GM23338 (cell line): ENCODE data around the gene ADD3. TPM values are rescaled to one million over a fixed set of nuclear protein-coding genes. Genes with fewer than 3 reads are reported as not detected.

ENCODE experiments used
- ATAC-seq: fragments of 200-7000 bp; cut with Tn5 transposase; 3 replicates; pipeline ENCODE4 v1.9.1; 2020
- DNase-seq: peaks from one replicate; pipeline ENCODE4 v3.0.0-alpha.2; 2015; ENCODE audit warnings: low spot score
- H2AFZ ChIP-seq: fragments of 200-600 bp; sonication (generic); 2 replicates; pipeline ENCODE4 v1.8.0; 2016; ENCODE audit warnings: antibody characterized with exemption, mild to moderate bottlenecking, moderate library complexity
- H3F3A ChIP-seq: fragments of 200-600 bp; sonication (generic); replicated peaks from 2 replicates; pipeline ENCODE4 v1.8.0; 2017; ENCODE audit warnings: antibody characterized with exemption, mixed run types, low read depth
- H3K27ac ChIP-seq: fragments of 200-600 bp; sonication (generic); 2 replicates; pipeline ENCODE4 v1.6.1; 2016; ENCODE audit warnings: low read depth
- H3K27me3 ChIP-seq: fragments of 200-600 bp; sonication (generic); 2 replicates; pipeline ENCODE4 v1.8.0; 2016; ENCODE audit warnings: mild to moderate bottlenecking, mixed run types, moderate library complexity; ENCODE audit not compliant: insufficient read depth
- H3K36me3 ChIP-seq: fragments of 200-600 bp; sonication (generic); 2 replicates; pipeline ENCODE4 v1.8.0; 2016; ENCODE audit warnings: mild to moderate bottlenecking; ENCODE audit not compliant: insufficient read depth
- H3K4me1 ChIP-seq: fragments of 200-600 bp; sonication (generic); 2 replicates; pipeline ENCODE4 v1.8.0; 2016; ENCODE audit warnings: mild to moderate bottlenecking, moderate library complexity; ENCODE audit not compliant: insufficient read depth
- H3K4me2 ChIP-seq: fragments of 200-600 bp; sonication (generic); 2 replicates; pipeline ENCODE4 v1.7.1; 2017; ENCODE audit warnings: mixed run types
- H3K4me3 ChIP-seq: fragments of 200-600 bp; sonication (generic); 2 replicates; pipeline ENCODE4 v1.6.1; 2016; ENCODE audit warnings: mixed run types
- H3K79me2 ChIP-seq: fragments of 200-600 bp; sonication (generic); replicated peaks from 2 replicates; pipeline ENCODE4 v1.8.0; 2017; ENCODE audit warnings: mild to moderate bottlenecking; ENCODE audit not compliant: insufficient read depth
- H3K9me2 ChIP-seq: fragments of 200-600 bp; sonication (generic); 2 replicates; pipeline ENCODE4 v1.8.0; 2017; ENCODE audit not compliant: insufficient read depth
- H4K20me1 ChIP-seq: fragments of 200-600 bp; sonication (generic); replicated peaks from 2 replicates; pipeline ENCODE4 v1.8.0; 2017; ENCODE audit warnings: mild to moderate bottlenecking; ENCODE audit not compliant: insufficient read depth
- H3K27ac Mint-ChIP-seq: 2 replicates; pipeline ENCODE4 v1.8.0; 2020; ENCODE audit warnings: inconsistent platforms, mild to moderate bottlenecking, moderate library complexity, mixed read lengths
- H3K27me3 Mint-ChIP-seq: 3 replicates; pipeline ENCODE4 v1.8.0; 2022; ENCODE audit warnings: low read depth, mild to moderate bottlenecking, moderate library complexity, mixed read lengths, inconsistent platforms; ENCODE audit not compliant: insufficient read depth, poor library complexity
- H3K36me3 Mint-ChIP-seq: 3 replicates; pipeline ENCODE4 v1.8.0; 2021; ENCODE audit warnings: low read depth, mild to moderate bottlenecking, inconsistent platforms, moderate library complexity, mixed read lengths
- H3K4me1 Mint-ChIP-seq: 3 replicates; pipeline ENCODE4 v1.8.0; 2020; ENCODE audit warnings: mild to moderate bottlenecking, inconsistent platforms, mixed read lengths
- H3K4me3 Mint-ChIP-seq: 3 replicates; pipeline ENCODE4 v1.8.0; 2021; ENCODE audit warnings: moderate library complexity, mild to moderate bottlenecking, inconsistent platforms, mixed read lengths
- H3K9me3 Mint-ChIP-seq: 3 replicates; pipeline ENCODE4 v1.8.0; 2020; ENCODE audit warnings: moderate library complexity, mild to moderate bottlenecking, inconsistent platforms, mixed read lengths
- CREB1 ChIP-seq: fragments of 250-450 bp; sonication (Bioruptor Pico); IDR thresholded peaks from 2 replicates; pipeline ENCODE4 v1.5.0; 2020; ENCODE audit warnings: low read depth, mild to moderate bottlenecking, moderate library complexity
- EZH2phosphoT487 ChIP-seq: fragments of 200-600 bp; sonication (generic); IDR thresholded peaks from one replicate; pipeline ENCODE4 v1.8.1; 2018; ENCODE audit warnings: antibody characterized with exemption; ENCODE audit not compliant: unreplicated experiment
- JUNB ChIP-seq: IDR thresholded peaks from one replicate; pipeline ENCODE4 v1.6.1; 2016; ENCODE audit warnings: antibody characterized with exemption; ENCODE audit not compliant: unreplicated experiment
- NANOG ChIP-seq: IDR thresholded peaks from 2 replicates; pipeline ENCODE4 v1.6.1; 2016; ENCODE audit warnings: antibody characterized with exemption, borderline replicate concordance
- ZNF114 ChIP-seq: fragments of 250-450 bp; sonication (Bioruptor Pico); IDR thresholded peaks from 2 replicates; pipeline ENCODE4 v1.5.0; 2020; ENCODE audit warnings: mild to moderate bottlenecking, moderate library complexity
- polyA plus RNA-seq: library from polyadenylated mRNA; unstranded; fragments of >200 nt; fragmentation: Nextera tagmentation; extraction: Ambion mirVana; gene quantifications from 2 replicates; pipeline ENCODE4 v1.2.1, GENCODE V29; 2016
- total RNA-seq: library from RNA; depleted of rRNA; stranded (reverse); fragments of >200 nt; shearing (Covaris generic); gene quantifications from 2 replicates; pipeline ENCODE4 v1.2.3, GENCODE V29; 2014
- TF ChIP-seq, protein P1 (sequence below): fragments of 250-450 bp; sonication (Bioruptor Pico); IDR thresholded peaks from 2 replicates; pipeline ENCODE4 v1.5.0; 2020; ENCODE audit warnings: mild to moderate bottlenecking, moderate library complexity
- TF ChIP-seq, protein P2 (sequence below): IDR thresholded peaks from 2 replicates; pipeline ENCODE4 v1.6.1; 2016; ENCODE audit warnings: antibody characterized with exemption

The ADD3 gene
- total and polyA plus RNA-seq, 2 experiments from 2014 or later: 68.5 to 767 TPM

- Mint-ChIP-seq H3K9me3 (peaks cover 2% of the 10 kb centered on the region; the same call in 1 of the 3 replicates), H3K4me3 (no peak overlapping the region), H3K27me3 (peaks cover 32% of the 10 kb centered on the region), H3K27ac (no peak overlapping the region), H3K36me3 (no peaks in the 10 kb centered on the region), H3K4me1 (peaks cover 29% of the 10 kb centered on the region)
- TF ChIP-seq, protein P1, sequence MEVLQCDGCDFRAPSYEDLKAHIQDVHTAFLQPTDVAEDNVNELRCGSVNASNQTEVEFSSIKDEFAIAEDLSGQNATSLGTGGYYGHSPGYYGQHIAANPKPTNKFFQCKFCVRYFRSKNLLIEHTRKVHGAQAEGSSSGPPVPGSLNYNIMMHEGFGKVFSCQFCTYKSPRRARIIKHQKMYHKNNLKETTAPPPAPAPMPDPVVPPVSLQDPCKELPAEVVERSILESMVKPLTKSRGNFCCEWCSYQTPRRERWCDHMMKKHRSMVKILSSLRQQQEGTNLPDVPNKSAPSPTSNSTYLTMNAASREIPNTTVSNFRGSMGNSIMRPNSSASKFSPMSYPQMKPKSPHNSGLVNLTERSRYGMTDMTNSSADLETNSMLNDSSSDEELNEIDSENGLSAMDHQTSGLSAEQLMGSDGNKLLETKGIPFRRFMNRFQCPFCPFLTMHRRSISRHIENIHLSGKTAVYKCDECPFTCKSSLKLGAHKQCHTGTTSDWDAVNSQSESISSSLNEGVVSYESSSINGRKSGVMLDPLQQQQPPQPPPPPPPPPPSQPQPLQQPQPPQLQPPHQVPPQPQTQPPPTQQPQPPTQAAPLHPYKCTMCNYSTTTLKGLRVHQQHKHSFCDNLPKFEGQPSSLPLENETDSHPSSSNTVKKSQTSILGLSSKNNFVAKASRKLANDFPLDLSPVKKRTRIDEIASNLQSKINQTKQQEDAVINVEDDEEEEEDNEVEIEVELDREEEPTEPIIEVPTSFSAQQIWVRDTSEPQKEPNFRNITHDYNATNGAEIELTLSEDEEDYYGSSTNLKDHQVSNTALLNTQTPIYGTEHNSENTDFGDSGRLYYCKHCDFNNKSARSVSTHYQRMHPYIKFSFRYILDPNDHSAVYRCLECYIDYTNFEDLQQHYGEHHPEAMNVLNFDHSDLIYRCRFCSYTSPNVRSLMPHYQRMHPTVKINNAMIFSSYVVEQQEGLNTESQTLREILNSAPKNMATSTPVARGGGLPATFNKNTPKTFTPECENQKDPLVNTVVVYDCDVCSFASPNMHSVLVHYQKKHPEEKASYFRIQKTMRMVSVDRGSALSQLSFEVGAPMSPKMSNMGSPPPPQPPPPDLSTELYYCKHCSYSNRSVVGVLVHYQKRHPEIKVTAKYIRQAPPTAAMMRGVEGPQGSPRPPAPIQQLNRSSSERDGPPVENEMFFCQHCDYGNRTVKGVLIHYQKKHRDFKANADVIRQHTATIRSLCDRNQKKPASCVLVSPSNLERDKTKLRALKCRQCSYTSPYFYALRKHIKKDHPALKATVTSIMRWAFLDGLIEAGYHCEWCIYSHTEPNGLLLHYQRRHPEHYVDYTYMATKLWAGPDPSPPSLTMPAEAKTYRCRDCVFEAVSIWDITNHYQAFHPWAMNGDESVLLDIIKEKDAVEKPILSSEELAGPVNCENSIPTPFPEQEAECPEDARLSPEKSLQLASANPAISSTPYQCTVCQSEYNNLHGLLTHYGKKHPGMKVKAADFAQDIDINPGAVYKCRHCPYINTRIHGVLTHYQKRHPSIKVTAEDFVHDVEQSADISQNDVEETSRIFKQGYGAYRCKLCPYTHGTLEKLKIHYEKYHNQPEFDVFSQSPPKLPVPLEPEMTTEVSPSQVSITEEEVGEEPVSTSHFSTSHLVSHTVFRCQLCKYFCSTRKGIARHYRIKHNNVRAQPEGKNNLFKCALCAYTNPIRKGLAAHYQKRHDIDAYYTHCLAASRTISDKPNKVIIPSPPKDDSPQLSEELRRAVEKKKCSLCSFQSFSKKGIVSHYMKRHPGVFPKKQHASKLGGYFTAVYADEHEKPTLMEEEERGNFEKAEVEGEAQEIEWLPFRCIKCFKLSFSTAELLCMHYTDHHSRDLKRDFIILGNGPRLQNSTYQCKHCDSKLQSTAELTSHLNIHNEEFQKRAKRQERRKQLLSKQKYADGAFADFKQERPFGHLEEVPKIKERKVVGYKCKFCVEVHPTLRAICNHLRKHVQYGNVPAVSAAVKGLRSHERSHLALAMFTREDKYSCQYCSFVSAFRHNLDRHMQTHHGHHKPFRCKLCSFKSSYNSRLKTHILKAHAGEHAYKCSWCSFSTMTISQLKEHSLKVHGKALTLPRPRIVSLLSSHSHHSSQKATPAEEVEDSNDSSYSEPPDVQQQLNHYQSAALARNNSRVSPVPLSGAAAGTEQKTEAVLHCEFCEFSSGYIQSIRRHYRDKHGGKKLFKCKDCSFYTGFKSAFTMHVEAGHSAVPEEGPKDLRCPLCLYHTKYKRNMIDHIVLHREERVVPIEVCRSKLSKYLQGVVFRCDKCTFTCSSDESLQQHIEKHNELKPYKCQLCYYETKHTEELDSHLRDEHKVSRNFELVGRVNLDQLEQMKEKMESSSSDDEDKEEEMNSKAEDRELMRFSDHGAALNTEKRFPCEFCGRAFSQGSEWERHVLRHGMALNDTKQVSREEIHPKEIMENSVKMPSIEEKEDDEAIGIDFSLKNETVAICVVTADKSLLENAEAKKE (CRISPR knock-in tag): no peak
- no peak for TF ChIP-seq NANOG
- TF ChIP-seq CREB1: no peak
- TF ChIP-seq, protein P2, sequence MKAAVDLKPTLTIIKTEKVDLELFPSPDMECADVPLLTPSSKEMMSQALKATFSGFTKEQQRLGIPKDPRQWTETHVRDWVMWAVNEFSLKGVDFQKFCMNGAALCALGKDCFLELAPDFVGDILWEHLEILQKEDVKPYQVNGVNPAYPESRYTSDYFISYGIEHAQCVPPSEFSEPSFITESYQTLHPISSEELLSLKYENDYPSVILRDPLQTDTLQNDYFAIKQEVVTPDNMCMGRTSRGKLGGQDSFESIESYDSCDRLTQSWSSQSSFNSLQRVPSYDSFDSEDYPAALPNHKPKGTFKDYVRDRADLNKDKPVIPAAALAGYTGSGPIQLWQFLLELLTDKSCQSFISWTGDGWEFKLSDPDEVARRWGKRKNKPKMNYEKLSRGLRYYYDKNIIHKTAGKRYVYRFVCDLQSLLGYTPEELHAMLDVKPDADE: no peak
- TF ChIP-seq ZNF114 (CRISPR knock-in tag): no peak
- TF ChIP-seq JUNB: no peak
- no peak for TF ChIP-seq EZH2phosphoT487
- DNase-seq (no peak), ATAC-seq (no peak)
- H3K4me2 ChIP-seq: no peak overlapping the region
- H3K4me3 ChIP-seq: no peak overlapping the region
- H3K36me3 ChIP-seq: no peaks in the 10 kb centered on the region
- H3F3A ChIP-seq: peaks cover 10% of the 10 kb centered on the region; the same call in 1 of the 2 replicates
- H3K9me2 ChIP-seq: no peaks in the 10 kb centered on the region
- H3K4me1 ChIP-seq: peaks cover 23% of the 10 kb centered on the region
- no peak overlapping the region for H2AFZ ChIP-seq
- H4K20me1 ChIP-seq: no peaks in the 10 kb centered on the region
- H3K27me3 ChIP-seq: peaks cover 50% of the 10 kb centered on the region
- no peaks in the 10 kb centered on the region for H3K79me2 ChIP-seq
- no peak overlapping the region for H3K27ac ChIP-seq
Measured at GRCh38 chr10:110179220-110179619, 171.4 kb downstream of the ADD3 start.
